K562 (cell line): ENCODE data around the gene CHST2. TPM values are rescaled to one million over a fixed set of nuclear protein-coding genes. Genes with fewer than 3 reads are reported as not detected.

ENCODE experiments used
- ATAC-seq: fragments of 200-7000 bp; cut with Tn5 transposase; 3 replicates; pipeline ENCODE4 v1.9.1; 2020; ENCODE audit warnings: moderate library complexity
- BruUV-seq: library from RNA; stranded (reverse); fragments of 400-500 nt; replicated peaks from 2 replicates; lab custom pipeline; 2021; lab: Mats Ljungman, UMichigan
- CTCF ChIA-PET: fragments of 300-600 bp; formaldehyde crosslinking; extraction: SDS; loops from one replicate; lab custom pipeline; 2021; ENCODE audit warnings: low intra/inter-chr PET ratio; lab: Yijun Ruan, JAX
- POLR2A ChIA-PET: fragments of 300-600, 350-650 bp; sonication (Branson Sonifier 250); formaldehyde crosslinking; extraction: SDS; loops from one replicate; lab custom pipeline; 2021; ENCODE audit warnings: antibody characterized with exemption, inconsistent platforms; lab: Yijun Ruan, JAX
- DNase-seq, 4 experiments: peaks; one replicate each; pipeline versions ENCODE4 v3.0.0 to v3.0.0-alpha.2; 2011 to 2018; ENCODE audit warnings: low spot score in 3 of 4, mixed read lengths in 3 of 4; ENCODE audit errors: extremely low read depth in 1 of 4
- FAIRE-seq: peaks from 2 replicates; lab custom pipeline; 2011; peaks lifted over from hg19 to GRCh38; lab: Jason Lieb, UNC
- H2AFZ ChIP-seq: 2 replicates; pipeline ENCODE4 v1.6.0; 2011; ENCODE audit warnings: low read depth, low read length, control low read depth, inconsistent platforms
- H3K27ac ChIP-seq: fragments of 200-600 bp; 3 replicates; pipeline ENCODE4 v1.8.0; 2011; ENCODE audit warnings: low read depth, mild to moderate bottlenecking, control low read depth, inconsistent platforms, low read length, moderate library complexity, mixed read lengths; ENCODE audit errors: extremely low read depth
- H3K27me3 ChIP-seq, 2 experiments: fragments of 300-600 bp in 1 of 2; 2 replicates in 1 of 2; 3 replicates in 1 of 2; pipeline versions ENCODE4 v1.6.0 to v1.8.0; 2011; ENCODE audit warnings: inconsistent platforms in 2 of 2, low read length in 2 of 2, mild to moderate bottlenecking in 1 of 2, mixed read lengths in 1 of 2, moderate library complexity in 1 of 2; ENCODE audit not compliant: control insufficient read depth in 2 of 2, insufficient read depth in 2 of 2
- H3K36me3 ChIP-seq: fragments of 300-600 bp; 3 replicates; pipeline ENCODE4 v1.8.0; 2011; ENCODE audit warnings: mild to moderate bottlenecking, low read length, inconsistent platforms; ENCODE audit not compliant: control insufficient read depth, insufficient read depth
- H3K4me1 ChIP-seq, 2 experiments: fragments of 200-600 bp in 1 of 2; replicated peaks in 1 of 2; 2 replicates in 1 of 2; 3 replicates in 1 of 2; pipeline versions ENCODE4 v1.5.1 to v1.8.0; 2011; ENCODE audit warnings: inconsistent platforms in 2 of 2, low read length in 2 of 2, mild to moderate bottlenecking in 1 of 2, mixed read lengths in 1 of 2, moderate library complexity in 1 of 2; ENCODE audit not compliant: control insufficient read depth in 2 of 2, insufficient read depth in 2 of 2
- H3K4me2 ChIP-seq: 2 replicates; pipeline ENCODE4 v1.6.1; 2011; ENCODE audit warnings: low read length, control low read depth, inconsistent platforms, mixed read lengths; ENCODE audit not compliant: insufficient read depth
- H3K4me3 ChIP-seq: fragments of 200-600 bp; sonication (generic), shearing (Covaris generic); 2 replicates; pipeline ENCODE4 v1.5.1; 2016; ENCODE audit warnings: control low read depth, inconsistent platforms
- H3K79me2 ChIP-seq: fragments of 200-600 bp; 3 replicates; pipeline ENCODE4 v1.8.0; 2011; ENCODE audit warnings: low read length, inconsistent platforms; ENCODE audit not compliant: control insufficient read depth, insufficient read depth
- H3K9ac ChIP-seq, 2 experiments: 2 replicates each; pipeline versions ENCODE4 v1.6.0 to v1.6.1; 2011; ENCODE audit warnings: low read depth in 2 of 2, low read length in 2 of 2, control low read depth in 1 of 2, inconsistent platforms in 1 of 2, mild to moderate bottlenecking in 1 of 2, mixed read lengths in 1 of 2; ENCODE audit not compliant: insufficient read depth in 1 of 2
- H3K9me1 ChIP-seq: one replicate; pipeline ENCODE4 v1.6.0; 2011; ENCODE audit warnings: inconsistent platforms, mild to moderate bottlenecking, low read length, moderate library complexity; ENCODE audit not compliant: control insufficient read depth, insufficient read depth
- H3K9me3 ChIP-seq: replicated peaks from 2 replicates; pipeline ENCODE4 v1.5.1; 2011; ENCODE audit warnings: low read depth, low read length, inconsistent platforms; ENCODE audit not compliant: control insufficient read depth, insufficient read depth
- H4K20me1 ChIP-seq: replicated peaks from 2 replicates; pipeline ENCODE4 v1.6.1; 2011; ENCODE audit warnings: low read length, inconsistent platforms, mixed read lengths; ENCODE audit not compliant: control insufficient read depth, insufficient read depth
- CCNT2 ChIP-seq: IDR thresholded peaks from 2 replicates; pipeline ENCODE4 v1.6.1; 2011; ENCODE audit warnings: borderline replicate concordance, low read depth, mild to moderate bottlenecking, moderate library complexity, mixed read lengths, low read length; ENCODE audit not compliant: insufficient read length; ENCODE audit errors: extremely low read depth
- CEBPZ ChIP-seq: fragments of 150-350 bp; IDR thresholded peaks from 2 replicates; pipeline ENCODE4 v1.6.1; 2014; ENCODE audit warnings: low read depth, mild to moderate bottlenecking, low read length, borderline replicate concordance
- CREB1 ChIP-seq, 2 experiments: sonication (generic) in 1 of 2; formaldehyde crosslinking in 1 of 2; IDR thresholded peaks; 2 replicates each; pipeline versions ENCODE4 v1.6.1 to v1.8.0; 2012 to 2022; ENCODE audit warnings: inconsistent platforms in 1 of 2, mild to moderate bottlenecking in 1 of 2, missing genetic modification reagents in 1 of 2, moderate library complexity in 1 of 2
- CTBP1 ChIP-seq: fragments of 450-650 bp; IDR thresholded peaks from 2 replicates; pipeline ENCODE4 v1.6.1; 2016; ENCODE audit warnings: borderline replicate concordance
- IRF2 ChIP-seq: sonication (generic); formaldehyde crosslinking; IDR thresholded peaks from 2 replicates; pipeline ENCODE4 v1.8.1; 2022; ENCODE audit warnings: mild to moderate bottlenecking, missing genetic modification reagents
- PURB ChIP-seq: sonication (generic); formaldehyde crosslinking; IDR thresholded peaks from 2 replicates; pipeline ENCODE4 v1.9.0; 2021; ENCODE audit warnings: low read depth, mild to moderate bottlenecking, missing genetic modification reagents
- RBM14 ChIP-seq: fragments of 200-400 bp; formaldehyde crosslinking; IDR thresholded peaks from 2 replicates; pipeline ENCODE4 v1.6.1; 2018; ENCODE audit warnings: low read depth, mild to moderate bottlenecking, low read length, moderate library complexity, borderline replicate concordance; ENCODE audit not compliant: insufficient read depth
- SIN3A ChIP-seq, 2 experiments: fragments of 150-350 bp in 1 of 2; IDR thresholded peaks; 2 replicates each; pipeline ENCODE4 v1.6.1; 2011 to 2016; ENCODE audit warnings: borderline replicate concordance in 2 of 2, low read depth in 2 of 2, low read length in 2 of 2, mild to moderate bottlenecking in 2 of 2, moderate library complexity in 2 of 2; ENCODE audit not compliant: control insufficient read depth in 1 of 2
- SRF ChIP-seq, 2 experiments: fragments of 250-450, 450-650 bp in 1 of 2; sonication (Bioruptor Pico) in 1 of 2; sonication (generic) in 1 of 2; formaldehyde crosslinking; IDR thresholded peaks; 2 replicates each; pipeline versions ENCODE4 v1.5.0 to v1.5.1; 2020 to 2022; ENCODE audit warnings: mild to moderate bottlenecking in 1 of 2, missing genetic modification reagents in 1 of 2
- XRCC5 ChIP-seq: fragments of 200-400 bp; formaldehyde crosslinking; IDR thresholded peaks from 2 replicates; pipeline ENCODE4 v1.6.1; 2017; ENCODE audit warnings: low read depth, mild to moderate bottlenecking, low read length
- ZNF280B ChIP-seq: fragments of 250-450 bp; sonication (Bioruptor Pico); IDR thresholded peaks from 2 replicates; pipeline ENCODE4 v1.5.1; 2021; ENCODE audit warnings: mild to moderate bottlenecking
- ZNF445 ChIP-seq: fragments of 250-450 bp; sonication (Bioruptor Pico); IDR thresholded peaks from 2 replicates; pipeline ENCODE4 v1.4.0; 2020; ENCODE audit warnings: low read depth, mild to moderate bottlenecking, moderate library complexity
- WGBS: fragments of 100-300 bp; shearing (Covaris generic); methylation state at CpG from one replicate; pipeline ENCODE4 v1.1.6; 2016; ENCODE audit warnings: low coverage, mixed read lengths; ENCODE audit not compliant: insufficient coverage; ENCODE audit errors: missing lambda C conversion rate; 5-methylcytosine and 5-hydroxymethylcytosine counted together
- in situ Hi-C: fragments of 300-500 bp; cut with MboI; formaldehyde crosslinking; loops from 4 replicates; pipeline ENCODE4 v1.15.0; 2018; ENCODE audit warnings: inconsistent platforms, mixed read lengths
- intact Hi-C: fragments of 100-400 bp; cut with micrococcal nuclease; formaldehyde crosslinking; loops from 2 replicates; pipeline ENCODE4 v1.14.2; 2022
- polyA plus RNA-seq, 8 experiments: library from polyadenylated mRNA; depleted of rRNA in 4 of 8; stranded (reverse) in 5 of 8; unstranded in 3 of 8; fragments of >200 nt; fragmentation: Nextera tagmentation in 2 of 8; fragmentation: Illumina TruSeq in 1 of 8; extraction: Ambion mirVana in 2 of 8; extraction: Trizol in 1 of 8; gene quantifications; 2 replicates each; pipeline versions ENCODE4 v1.2.1 to v1.2.3, GENCODE V29; 2011 to 2014; ENCODE audit warnings: inconsistent platforms in 1 of 8, missing spikeins in 1 of 8
- total RNA-seq, 7 experiments: library from RNA; depleted of rRNA in 6 of 7; stranded (reverse); fragments of >200 nt in 6 of 7; fragmentation: Illumina TruSeq in 2 of 7; extraction: Trizol in 2 of 7; gene quantifications; 2 replicates each; pipeline versions ENCODE4 v1.2.1 to v1.2.3, GENCODE V29; 2011 to 2021; ENCODE audit warnings: low replicate concordance in 1 of 7

Gene CHST2
- total and polyA plus RNA-seq, 9 of the 15 experiments (the other 6 are each of a cell fraction or from before 2014, with no cell fraction given), result 3.4 to 60.3 (median 13.9) TPM

- no peak for TF ChIP-seq IRF2 (CRISPR knock-in tag)
Observed at GRCh38 chr3:143118630-143119008, 952 bp upstream of the CHST2 start (continued).

- no peak for FAIRE-seq
- Histone ChIP-seq H3K36me3 (peaks cover 16% of the 10 kb centered on the region; the same call in 2 of the 3 replicates), H3K27me3 (no peaks in the 10 kb centered on the region), H3K79me2 (peaks cover 76% of the 10 kb centered on the region), H2AFZ (peak overlapping the region; percentile 38; the same call in 1 of the 2 replicates), H3K27ac (peak overlapping the region; percentile 99), H3K9ac (peak overlapping the region; percentile 73 to 93), H3K4me2 (peak overlapping the region; percentile 92), H3K9me3 (peaks cover 7% of the 10 kb centered on the region), H4K20me1 (0 out of 2 replicates have a peak, but pooled peaks cover 4% of the 10 kb centered on the region), H3K4me3 (peak overlapping the region; percentile 89), H3K9me1 (no peaks in the 10 kb centered on the region), H3K4me1 (peaks cover 34 to 39% of the 10 kb centered on the region in 2 experiments; a peak in 4 of 5 replicates)
- intact Hi-C loops, result loop anchor here (2.0 to 5.0 kb wide), 3 partner anchors 35 to 227 kb away; no protein-coding TSS in a partner anchor
- ChIA-PET POLR2A (interaction anchor here (0.6 to 2.1 kb wide), 4 partner anchors 9 to 552 kb away, joined by 3 to 6 read pairs (median 4); no protein-coding TSS in a partner anchor), CTCF (interaction anchor here (0.6 kb wide), 1 partner anchor 160 kb away, joined by 5 read pairs; no protein-coding TSS in a partner anchor)
- BruUV-seq, result TSS peak; percentile 67
- peak; percentile 22 for ATAC-seq
- under 1% methylated on average over 40 of the region's 85 CpGs for WGBS
- DNase-seq, result peak; percentile 39 to 57 (median 51)
- in situ Hi-C loops, result no loop called here
- TF ChIP-seq CCNT2, result no peak
- TF ChIP-seq RBM14, result peak; percentile 59; the same call in 1 of the 2 replicates
- peak; percentile 26; the same call in 1 of the 2 replicates for TF ChIP-seq CTBP1
- TF ChIP-seq SIN3A (IDR thresholded peaks at IDR 0.05; ENCODE audit: borderline replicate concordance in 2 of 2, control insufficient read depth in 1 of 2, low read depth in 2 of 2, low read length in 2 of 2), result 0 out of 4 replicates have a peak, but pooled peaks of 1 of the 2 experiments have one; percentile 15
- no peak for TF ChIP-seq CEBPZ
- no peak for TF ChIP-seq ZNF445
- no peak for TF ChIP-seq ZNF280B (CRISPR knock-in tag)
- TF ChIP-seq PURB (CRISPR knock-in tag), result no peak
- TF ChIP-seq XRCC5, result no peak
- TF ChIP-seq CREB1 (IDR thresholded peaks at IDR 0.05), result no peak
- TF ChIP-seq CREB1 (CRISPR knock-in tag; IDR thresholded peaks at IDR 0.05), result no peak
- TF ChIP-seq SRF (CRISPR knock-in tag; IDR thresholded peaks at IDR 0.05), result no peak
Observed at GRCh38 chr3:143119974-143120715, 574 bp downstream of the CHST2 start.
